PC-3 (cell line): ENCODE data around the gene ARSG. TPM values are rescaled to one million over a fixed set of nuclear protein-coding genes. Genes with fewer than 3 reads are reported as not detected.

Experiments used
- ATAC-seq: fragments of 200-7000 bp; cut with Tn5 transposase; 2 replicates; pipeline ENCODE4 v1.9.1; 2020; ENCODE audit warnings: mild to moderate bottlenecking, moderate library complexity
- BruUV-seq: library from RNA; stranded (reverse); fragments of 400-500 nt; replicated peaks from 2 replicates; lab custom pipeline; 2021; lab: Mats Ljungman, UMichigan
- CTCF ChIA-PET: fragments of 300-600 bp; sonication (Branson Sonifier 250); formaldehyde crosslinking; loops from one replicate; lab custom pipeline; 2022; ENCODE audit warnings: antibody characterized with exemption; lab: Charles Lee
- POLR2A ChIA-PET: fragments of 300-600 bp; sonication (Branson Sonifier 250); formaldehyde crosslinking; loops from one replicate; lab custom pipeline; 2022; ENCODE audit warnings: antibody characterized with exemption; ENCODE audit not compliant: unreplicated experiment; lab: Charles Lee
- DNase-seq: peaks from one replicate; pipeline ENCODE4 v3.0.0-alpha.2; 2015
- H2AFZ ChIP-seq: fragments of 300-600 bp; sonication (generic); 2 replicates; pipeline ENCODE4 v1.6.0; 2016; ENCODE audit warnings: antibody characterized with exemption, low read length
- H3F3A ChIP-seq: fragments of 300-600 bp; sonication (generic); one replicate; pipeline ENCODE4 v1.6.0; 2017; ENCODE audit warnings: antibody characterized with exemption, low read length, control low read depth, mild to moderate bottlenecking; ENCODE audit not compliant: unreplicated experiment
- H3K27ac ChIP-seq: fragments of 300-600 bp; sonication (generic); 2 replicates; pipeline ENCODE4 v1.5.1; 2016; ENCODE audit warnings: mild to moderate bottlenecking, low read length
- H3K27me3 ChIP-seq: fragments of 300-600 bp; sonication (generic); 2 replicates; pipeline ENCODE4 v1.6.1; 2016; ENCODE audit warnings: low read length, mixed read lengths
- H3K36me3 ChIP-seq: fragments of 300-600 bp; sonication (generic); 2 replicates; pipeline ENCODE4 v1.6.1; 2016; ENCODE audit warnings: low read depth, mixed run types, low read length, mixed read lengths
- H3K4me1 ChIP-seq: fragments of 300-600 bp; sonication (generic); 2 replicates; pipeline ENCODE4 v1.5.1; 2016; ENCODE audit warnings: low read length; ENCODE audit not compliant: insufficient read depth
- H3K4me2 ChIP-seq: fragments of 300-600 bp; sonication (generic); 2 replicates; pipeline ENCODE4 v1.6.0; 2016; ENCODE audit warnings: low read length
- H3K4me3 ChIP-seq: fragments of 300-600 bp; sonication (generic); 2 replicates; pipeline ENCODE4 v1.5.1; 2016; ENCODE audit warnings: mild to moderate bottlenecking, low read length, mixed read lengths
- H3K79me2 ChIP-seq: fragments of 300-600 bp; sonication (generic); 2 replicates; pipeline ENCODE4 v1.6.1; 2017; ENCODE audit warnings: low read length, mixed read lengths
- H3K9ac ChIP-seq: fragments of 300-600 bp; sonication (generic); 2 replicates; pipeline ENCODE4 v1.6.0; 2016; ENCODE audit warnings: mild to moderate bottlenecking, low read length
- H3K9me2 ChIP-seq: fragments of 300-600 bp; sonication (generic); replicated peaks from 2 replicates; pipeline ENCODE4 v1.6.1; 2016; ENCODE audit warnings: mixed run types, low read length, mixed read lengths
- H3K9me3 ChIP-seq: fragments of 300-600 bp; sonication (generic); 2 replicates; pipeline ENCODE4 v1.6.1; 2016; ENCODE audit warnings: low read length, mixed read lengths
- H4K20me1 ChIP-seq: fragments of 300-600 bp; sonication (generic); 2 replicates; pipeline ENCODE4 v1.6.1; 2016; ENCODE audit warnings: low read length, mixed read lengths
- CTCF ChIP-seq: fragments of 300-600 bp; sonication (generic); conservative IDR thresholded peaks from 2 replicates; pipeline ENCODE4 v1.5.1; 2017; ENCODE audit warnings: antibody characterized with exemption, low read depth, mild to moderate bottlenecking, low read length
- EZH2 ChIP-seq: fragments of 300-600 bp; sonication (generic); IDR thresholded peaks from one replicate; pipeline ENCODE4 v1.6.1; 2017; ENCODE audit warnings: antibody characterized with exemption, mild to moderate bottlenecking, low read length; ENCODE audit not compliant: unreplicated experiment
- EZH2phosphoT487 ChIP-seq: fragments of 300-600 bp; sonication (generic); IDR thresholded peaks from 2 replicates; pipeline ENCODE4 v1.6.1; 2018; ENCODE audit warnings: mild to moderate bottlenecking, antibody characterized with exemption, low read length, borderline replicate concordance
- intact Hi-C: fragments of 100-400 bp; cut with micrococcal nuclease; formaldehyde crosslinking; loops from 2 replicates; pipeline ENCODE4 v1.9.0; 2023
- total RNA-seq: library from RNA; depleted of rRNA; stranded (reverse); fragments of >200 nt; gene quantifications from 2 replicates; pipeline ENCODE4 v1.2.3, GENCODE V29; 2014

The ARSG gene
- total RNA-seq, 1 experiment from 2014 or later: 2.1 TPM

- intact Hi-C loops: loop anchor here (1.0 to 5.0 kb wide), 5 partner anchors 18 to 419 kb away; partner anchors contain the start of genes AMZ2, KPNA2 and PRKAR1A
These were observed 165.3 kb downstream of the ARSG start for GRCh38 chr17:68456339-68457167.

GRCh38 chr17:68457168-68457538 lies 165.9 kb downstream of the ARSG start, which contains the start of gene WIPI1:
Gene WIPI1 (minus strand): TSS chr17:68457496. CDS start chr17:68457421, 75 bp downstream.
- peak within 1 kb of the TSS; percentile 75 for H2AFZ ChIP-seq
- TF ChIP-seq EZH2: no peak
- no peak for TF ChIP-seq EZH2phosphoT487
- no peak for TF ChIP-seq CTCF
- peaks cover 3% of the 10 kb centered on the region for H3F3A ChIP-seq
- ATAC-seq (peak; percentile 25), DNase-seq (no peak)
- H3K4me1 ChIP-seq: peaks cover 21% of the 10 kb centered on the region
- no peaks in the 10 kb centered on the region for H3K9me2 ChIP-seq
- no peaks in the 10 kb centered on the region for H3K79me2 ChIP-seq
- H3K9ac ChIP-seq: peak within 1 kb of the TSS; percentile 55
- peak within 1 kb of the TSS; percentile 71 for H3K4me3 ChIP-seq
- no peaks in the 10 kb centered on the region for H3K27me3 ChIP-seq
- H3K4me2 ChIP-seq: peak within 1 kb of the TSS; percentile 97
- CTCF ChIA-PET: interaction anchor here (0.6 to 2.4 kb wide), 5 partner anchors 9 to 495 kb away, joined by 3 to 13 read pairs (median 4); no protein-coding TSS in a partner anchor
- H3K9me3 ChIP-seq: no peaks in the 10 kb centered on the region
- H3K36me3 ChIP-seq: no peaks in the 10 kb centered on the region
- intact Hi-C loops: loop anchor here (1.0 to 5.0 kb wide), 5 partner anchors 18 to 420 kb away; partner anchors contain the start of genes AMZ2, KPNA2 and PRKAR1A
- POLR2A ChIA-PET: interaction anchor here (0.7 to 1.4 kb wide), 3 partner anchors 55 to 257 kb away, joined by 3 to 17 read pairs (median 4); partner anchors contain the start of genes AMZ2 and PRKAR1A
- peak within 1 kb of the TSS; percentile 70 for H3K27ac ChIP-seq
- no TSS peak for BruUV-seq
- no peaks in the 10 kb centered on the region for H4K20me1 ChIP-seq

More at GRCh38 chr17:68456339-68457167, 165.3 kb downstream of the ARSG start:
- peak; percentile 88 for DNase-seq
- Histone ChIP-seq H3K9me2 (no peaks in the 10 kb centered on the region), H4K20me1 (no peaks in the 10 kb centered on the region), H3K36me3 (no peaks in the 10 kb centered on the region), H3K4me3 (peak overlapping the region; percentile 71), H2AFZ (peak overlapping the region; percentile 75), H3K9me3 (no peaks in the 10 kb centered on the region), H3K4me1 (peaks cover 21% of the 10 kb centered on the region), H3K4me2 (peak overlapping the region; percentile 97), H3K27me3 (no peaks in the 10 kb centered on the region), H3F3A (peaks cover 3% of the 10 kb centered on the region), H3K27ac (peak overlapping the region; percentile 70), H3K79me2 (no peaks in the 10 kb centered on the region), H3K9ac (peak overlapping the region; percentile 55)
- BruUV-seq: TSS peak; percentile 66
- ATAC-seq: peak; percentile 77
- ChIA-PET POLR2A (no interaction called here), CTCF (interaction anchor here (1.0 to 2.4 kb wide), 4 partner anchors 10 to 284 kb away, joined by 3 to 13 read pairs (median 4); no protein-coding TSS in a partner anchor)
- no peak for TF ChIP-seq EZH2phosphoT487
- TF ChIP-seq CTCF: no peak
- TF ChIP-seq EZH2: no peak
